ENCODE results near the gene USP21. TPM values are rescaled to one million over a fixed set of nuclear protein-coding genes. Genes with fewer than 3 reads are reported as not detected.

The USP21 gene
- total RNA-seq, 6 experiments from 2014 or later = 6.9 to 11.1 (median 8.8) TPM

- ATAC-seq (no peak), DNase-seq (no peak)
- intact Hi-C loops (cut with DNase I) = no loop called here
- WGBS (ENCODE audit: insufficient coverage, low coverage, low lambda C conversion rate, missing lambda C conversion rate) = 56% methylated on average over 2 of the region's 2 CpGs
- H3K4me1 ChIP-seq = peaks cover 0 to 8% (median 1%) of the 10 kb centered on the region in 4 donors
- H3K27ac ChIP-seq = no peak overlapping the region
- H3K27me3 ChIP-seq = no peaks in the 10 kb centered on the region
- H3K36me3 ChIP-seq = peaks cover 0 to 46% (median 16%) of the 10 kb centered on the region in 4 donors
- H3K9me3 ChIP-seq = no peaks in the 10 kb centered on the region
- no peak for TF ChIP-seq CTCF (IDR thresholded peaks at IDR 0.05)
- TF ChIP-seq POLR2A (IDR thresholded peaks at IDR 0.05) = no peak
- H3K4me3 ChIP-seq = no peak overlapping the region
These were observed 31.7 kb upstream of the USP21 start for GRCh38 chr1:161127649-161128048.

GRCh38 chr1:161128591-161129420 lies 30.5 kb upstream of the USP21 start:
- Histone ChIP-seq H3K27ac (no peak overlapping the region), H3K9me3 (no peaks in the 10 kb centered on the region), H3K4me1 (peaks cover 0 to 14% (median 4%) of the 10 kb centered on the region in 4 donors), H3K4me3 (no peak overlapping the region), H3K36me3 (peaks cover 0 to 35% (median 9%) of the 10 kb centered on the region in 4 donors), H3K27me3 (no peaks in the 10 kb centered on the region)
- TF ChIP-seq POLR2A (IDR thresholded peaks at IDR 0.05) = no peak
- no peak for TF ChIP-seq CTCF (IDR thresholded peaks at IDR 0.05)
- 94% methylated on average over 3 of the region's 4 CpGs for WGBS (ENCODE audit: insufficient coverage, low coverage, low lambda C conversion rate, missing lambda C conversion rate)
- ATAC-seq (no peak), DNase-seq (no peak)
- intact Hi-C loops (cut with DNase I) = no loop called here

GRCh38 chr1:161130266-161130665 lies 29.0 kb upstream of the USP21 start:
- Histone ChIP-seq H3K27ac (no peak overlapping the region), H3K27me3 (no peaks in the 10 kb centered on the region), H3K36me3 (peaks cover 0 to 20% (median 3%) of the 10 kb centered on the region in 4 donors), H3K4me3 (no peak overlapping the region), H3K9me3 (no peaks in the 10 kb centered on the region), H3K4me1 (peaks cover 0 to 15% (median 4%) of the 10 kb centered on the region in 4 donors)
- intact Hi-C loops (cut with DNase I) = no loop called here
- WGBS (ENCODE audit: insufficient coverage, low coverage, low lambda C conversion rate, missing lambda C conversion rate) = 71% methylated on average over 1 of the region's 1 CpG
- DNase-seq (no peak), ATAC-seq (no peak)
- TF ChIP-seq POLR2A (IDR thresholded peaks at IDR 0.05) (no peak), CTCF (IDR thresholded peaks at IDR 0.05) (no peak)

- Histone ChIP-seq H3K4me1 (peaks cover 0 to 15% (median 4%) of the 10 kb centered on the region in 4 donors), H3K27me3 (no peaks in the 10 kb centered on the region), H3K4me3 (peak overlapping the region; percentile 51 to 82 (median 73)), H3K9me3 (no peaks in the 10 kb centered on the region), H3K36me3 (peaks cover 0 to 18% (median 0%) of the 10 kb centered on the region in 4 donors), H3K27ac (peak overlapping the region; percentile 81 to 94 (median 93))
- intact Hi-C loops (cut with DNase I) = no loop called here
- ATAC-seq (peak in 2 of 4 donors; percentile 2 to 11), DNase-seq (no peak)
- TF ChIP-seq POLR2A (IDR thresholded peaks at IDR 0.05) = no peak
- no peak for TF ChIP-seq CTCF (IDR thresholded peaks at IDR 0.05)
- WGBS (ENCODE audit: insufficient coverage, low coverage, low lambda C conversion rate, missing lambda C conversion rate) = 6% methylated on average over 22 of the region's 22 CpGs
These were observed 27.5 kb upstream of the USP21 start for GRCh38 chr1:161131523-161132409.
